Activated CD8-positive, alpha-beta memory T cell treated with anti-CD3 and anti-CD28 coated beads for 36 hours (primary cell): ENCODE results near the gene SMR3A. TPM values are rescaled to one million over a fixed set of nuclear protein-coding genes. Genes with fewer than 3 reads are reported as not detected.

Experiments
- CTCF ChIA-PET: fragments of 350-600 bp; sonication (Branson Sonifier 250); formaldehyde crosslinking; loops from one replicate; lab custom pipeline; 2021; ENCODE audit warnings: antibody characterized with exemption; lab: Charles Lee
- POLR2A ChIA-PET: fragments of 350-600 bp; sonication (Branson Sonifier 250); formaldehyde crosslinking; loops from one replicate; lab custom pipeline; 2021; ENCODE audit warnings: antibody characterized with exemption; lab: Charles Lee
- total RNA-seq, 2 experiments: library from RNA; stranded (reverse); gene quantifications; one replicate each; pipeline ENCODE4 v1.2.3, GENCODE V29; 2021

Gene SMR3A
- total RNA-seq, 2 experiments from 2014 or later = not detected

DNA sequence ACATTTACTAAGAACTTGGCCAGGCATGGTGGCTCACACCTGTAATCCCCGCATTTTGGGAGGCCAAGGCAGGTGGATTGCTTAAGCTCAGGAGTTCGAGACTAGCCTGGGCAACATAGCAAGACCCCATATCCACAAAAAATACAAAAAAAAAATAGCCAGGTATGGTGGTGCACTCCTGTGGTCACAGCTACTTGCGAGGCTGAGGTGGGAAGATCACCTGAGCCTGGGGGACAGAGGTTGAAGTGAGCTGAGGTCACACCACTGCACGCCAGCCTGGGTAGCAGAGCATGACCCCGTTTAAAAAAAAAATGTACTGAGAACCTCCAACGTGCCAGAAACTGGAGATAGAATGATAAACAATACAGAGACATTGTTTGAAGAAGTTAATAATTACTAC is 45.2 kb downstream of the SMR3A start:
- POLR2A ChIA-PET = no interaction called here

More for the DNA sequence above, 45.2 kb downstream of the SMR3A start:
- CTCF ChIA-PET = no interaction called here

Other genes starting within 250 kb of the SMR3A start
- not detected for gene PRR27, start 206.5 kb upstream of the SMR3A start, total RNA-seq
- gene ODAM, start 165.0 kb upstream of the SMR3A start, total RNA-seq = not detected
- not detected for gene FDCSP, start 134.6 kb upstream of the SMR3A start, total RNA-seq
- gene CSN3, start 118.2 kb upstream of the SMR3A start, total RNA-seq = not detected
- gene CABS1, start 25.8 kb upstream of the SMR3A start, total RNA-seq = not detected
- not detected for gene SMR3B, start 22.4 kb downstream of the SMR3A start, total RNA-seq
- not detected for gene OPRPN, start 37.2 kb downstream of the SMR3A start, total RNA-seq
- gene MUC7, start 111.4 kb downstream of the SMR3A start, total RNA-seq = not detected
- not detected for gene AMTN, start 157.8 kb downstream of the SMR3A start, total RNA-seq
- gene AMBN, start 231.5 kb downstream of the SMR3A start, total RNA-seq = not detected